ENCODE data around the gene WNT7B.

Gene WNT7B

GRCh38 chr22:45980268-45980570 lies 3.3 kb upstream of the WNT7B start:
- TF ChIP-seq ZFX (IDR thresholded peaks at IDR 0.05; ENCODE audit: borderline replicate concordance) (no peak), CTCF (IDR thresholded peaks at IDR 0.05) (no peak)

DNA sequence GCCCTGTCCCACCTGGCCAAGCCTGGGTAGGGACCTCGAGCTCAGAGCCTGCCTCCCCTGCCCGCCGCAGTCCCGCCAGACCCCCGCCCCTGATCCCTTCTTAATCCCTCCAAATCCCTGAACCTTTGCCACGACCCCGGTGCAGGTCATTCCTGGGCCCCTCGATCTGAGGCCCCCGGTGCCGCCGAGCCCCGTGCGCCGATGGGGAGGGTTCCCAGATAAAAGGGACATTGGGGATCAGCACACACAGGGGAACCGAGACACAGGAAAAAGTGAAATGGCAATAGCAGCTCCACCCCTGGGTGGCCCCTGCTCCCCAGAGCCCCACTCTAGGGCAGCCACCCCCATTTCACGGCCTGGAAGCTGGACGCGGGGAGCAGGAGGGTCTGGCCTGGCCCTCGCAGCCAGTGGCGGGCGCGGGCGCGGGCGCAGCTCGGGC lies 1.3 kb upstream of the WNT7B start:
- H3K27ac ChIP-seq: peak overlapping the region; percentile 53
- no peak for TF ChIP-seq CTCF (IDR thresholded peaks at IDR 0.05)
- no peak for TF ChIP-seq ZFX (IDR thresholded peaks at IDR 0.05; ENCODE audit: borderline replicate concordance)

More at GRCh38 chr22:45980268-45980570, 3.3 kb upstream of the WNT7B start:
- no peak overlapping the region for H3K27ac ChIP-seq

DNA sequence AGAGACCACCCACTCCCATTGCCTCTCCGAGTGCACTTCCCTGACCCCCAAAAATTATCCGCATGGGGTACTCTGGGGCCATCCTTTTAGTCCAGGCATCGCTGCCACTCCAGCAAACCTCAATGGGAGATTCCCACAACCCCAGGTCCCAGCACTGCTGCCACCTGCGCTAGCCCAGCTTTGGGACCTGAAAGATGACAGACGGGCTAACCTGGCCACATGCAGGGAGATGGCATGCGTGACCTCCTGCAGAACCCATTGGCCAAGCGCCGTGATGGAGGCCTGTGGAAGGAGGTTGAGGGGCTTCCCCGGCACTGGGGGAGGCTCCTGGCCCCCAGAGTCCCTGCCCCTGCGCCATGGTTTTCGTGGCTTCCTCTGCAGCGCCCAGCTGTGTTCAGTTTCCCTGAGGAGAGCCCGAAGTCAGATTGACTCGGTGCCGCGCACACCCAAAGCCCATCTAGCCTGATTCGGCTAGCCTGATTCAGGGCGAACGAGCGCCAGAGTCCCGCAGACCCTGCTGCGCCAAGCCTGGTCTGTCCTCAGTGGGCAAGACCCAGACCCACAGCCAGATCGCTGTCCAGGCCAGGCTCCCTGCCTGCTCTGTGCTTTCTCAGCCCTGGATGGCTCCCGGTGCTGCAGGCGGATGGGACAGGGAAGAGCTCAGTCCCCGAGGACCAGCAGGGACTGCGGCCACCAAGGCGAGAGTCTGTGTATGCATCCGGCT lies 751 bp upstream of the WNT7B start:
- peak overlapping the region; percentile 53 for H3K27ac ChIP-seq
- TF ChIP-seq ZFX (IDR thresholded peaks at IDR 0.05; ENCODE audit: borderline replicate concordance) (no peak), CTCF (IDR thresholded peaks at IDR 0.05) (no peak)

DNA sequence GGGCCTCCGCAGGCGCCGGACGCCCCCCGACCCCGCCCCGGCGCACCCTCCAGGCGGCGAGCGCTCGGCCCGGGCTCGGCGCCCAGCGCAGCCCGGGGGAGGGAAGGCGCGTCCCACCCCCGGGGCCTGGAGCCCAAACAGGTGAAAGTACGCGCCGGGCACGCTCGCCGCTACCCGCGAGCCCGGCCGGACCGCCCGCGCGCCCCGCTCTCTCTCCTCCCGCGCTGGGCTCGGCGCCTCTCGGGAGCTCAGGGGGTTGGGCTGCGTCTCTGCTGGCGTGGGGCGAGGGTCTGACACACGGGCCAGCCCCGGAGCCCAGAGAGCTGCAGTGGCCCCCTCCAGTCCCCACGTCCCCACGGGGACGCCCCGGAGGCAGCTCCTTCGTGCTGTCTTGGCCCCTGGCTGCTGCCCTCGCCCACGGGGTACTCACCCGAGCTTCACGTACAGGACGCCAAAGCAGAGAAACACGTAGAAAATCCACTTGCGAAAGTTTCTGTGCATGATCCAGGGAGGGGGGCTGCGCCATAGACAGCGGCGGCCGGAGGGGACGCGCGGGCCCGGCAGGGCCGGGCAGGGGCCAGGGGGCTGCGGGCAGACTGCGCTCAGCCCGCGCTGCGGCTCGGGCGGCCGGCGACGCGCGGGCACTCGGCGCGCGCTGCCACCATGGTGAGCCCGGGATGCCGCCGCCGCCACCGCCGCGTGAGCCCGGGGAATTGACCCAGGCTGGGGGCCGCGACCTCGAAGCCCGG lies 534 bp downstream of the WNT7B start:
- TF ChIP-seq ZFX (IDR thresholded peaks at IDR 0.05; ENCODE audit: borderline replicate concordance) (no peak), CTCF (IDR thresholded peaks at IDR 0.05) (no peak)
- no peak overlapping the region for H3K27ac ChIP-seq

GRCh38 chr22:45975164-45976161 lies 1.5 kb downstream of the WNT7B start:
- H3K27ac ChIP-seq: no peak overlapping the region
- TF ChIP-seq ZFX (IDR thresholded peaks at IDR 0.05; ENCODE audit: borderline replicate concordance) (no peak), CTCF (IDR thresholded peaks at IDR 0.05) (no peak)

GRCh38 chr22:45974498-45974897 lies 2.5 kb downstream of the WNT7B start:
- TF ChIP-seq ZFX (IDR thresholded peaks at IDR 0.05; ENCODE audit: borderline replicate concordance) (no peak), CTCF (IDR thresholded peaks at IDR 0.05) (no peak)
- no peak overlapping the region for H3K27ac ChIP-seq
